ENCODE data around the gene CFAP99.
"Not testable (repeated sequence)": the region's sequence is repeated elsewhere in the genome, so short reads cannot be mapped to it uniquely, and the experiment has no call there.

The CFAP99 gene

GRCh38 chr4:2377241-2377640 is 41.5 kb upstream of the CFAP99 start:
- DNase-seq (ENCODE audit: low read depth, low spot score): no peak
- no peaks in the 10 kb centered on the region for H3K27me3 ChIP-seq (ENCODE audit: insufficient read depth, insufficient read length)
- H3K36me3 ChIP-seq (ENCODE audit: insufficient read depth, insufficient read length, low read length): no peaks in the 10 kb centered on the region
- peaks cover 12% of the 10 kb centered on the region; the same call in 1 of the 2 replicates for H3K9me3 ChIP-seq (ENCODE audit: insufficient read depth, low read length)
- no peak overlapping the region for H3K9ac ChIP-seq (ENCODE audit: insufficient read length, low read depth)
- H3K4me1 ChIP-seq (ENCODE audit: insufficient read depth, insufficient read length): no peaks in the 10 kb centered on the region
- TF ChIP-seq ZNF274 (IDR thresholded peaks at IDR 0.05; ENCODE audit: low read depth, low read length) (no peak), YY1 (IDR thresholded peaks at IDR 0.05; ENCODE audit: insufficient read depth, insufficient read length) (no peak), SUZ12 (IDR thresholded peaks at IDR 0.05; ENCODE audit: extremely low read depth, insufficient read depth, insufficient read length) (no peak)
- no peak overlapping the region for H3K4me3 ChIP-seq (ENCODE audit: insufficient read length, low read depth)

- Histone ChIP-seq H3K4me1 (ENCODE audit: insufficient read depth, insufficient read length) (no peaks in the 10 kb centered on the region), H3K9me3 (ENCODE audit: insufficient read depth, low read length) (peaks cover 10% of the 10 kb centered on the region; the same call in 1 of the 2 replicates), H3K9ac (ENCODE audit: insufficient read length, low read depth) (no peak overlapping the region), H3K36me3 (ENCODE audit: insufficient read depth, insufficient read length, low read length) (no peaks in the 10 kb centered on the region), H3K27me3 (ENCODE audit: insufficient read depth, insufficient read length) (no peaks in the 10 kb centered on the region), H3K4me3 (ENCODE audit: insufficient read length, low read depth) (no peak overlapping the region)
- no peak for DNase-seq (ENCODE audit: low read depth, low spot score)
- no peak for TF ChIP-seq SUZ12 (IDR thresholded peaks at IDR 0.05; ENCODE audit: extremely low read depth, insufficient read depth, insufficient read length)
- TF ChIP-seq ZNF274 (IDR thresholded peaks at IDR 0.05; ENCODE audit: low read depth, low read length): no peak
- TF ChIP-seq YY1 (IDR thresholded peaks at IDR 0.05; ENCODE audit: insufficient read depth, insufficient read length): no peak
These were observed 40.4 kb upstream of the CFAP99 start for GRCh38 chr4:2378401-2378800.

GRCh38 chr4:2378898-2379297 is 39.9 kb upstream of the CFAP99 start:
- Histone ChIP-seq H3K4me3 (ENCODE audit: insufficient read length, low read depth) (no peak overlapping the region), H3K27me3 (ENCODE audit: insufficient read depth, insufficient read length) (peaks cover 4% of the 10 kb centered on the region), H3K4me1 (ENCODE audit: insufficient read depth, insufficient read length) (no peaks in the 10 kb centered on the region), H3K9ac (ENCODE audit: insufficient read length, low read depth) (no peak overlapping the region), H3K36me3 (ENCODE audit: insufficient read depth, insufficient read length, low read length) (no peaks in the 10 kb centered on the region), H3K9me3 (ENCODE audit: insufficient read depth, low read length) (peaks cover 5% of the 10 kb centered on the region; the same call in 1 of the 2 replicates)
- DNase-seq (ENCODE audit: low read depth, low spot score): no peak
- TF ChIP-seq ZNF274 (IDR thresholded peaks at IDR 0.05; ENCODE audit: low read depth, low read length) (no peak), SUZ12 (IDR thresholded peaks at IDR 0.05; ENCODE audit: extremely low read depth, insufficient read depth, insufficient read length) (no peak), YY1 (IDR thresholded peaks at IDR 0.05; ENCODE audit: insufficient read depth, insufficient read length) (no peak)

- not testable (repeated sequence) for H3K4me1 ChIP-seq (ENCODE audit: insufficient read depth, insufficient read length); DNase-seq (ENCODE audit: low read depth, low spot score); H3K4me3 ChIP-seq (ENCODE audit: insufficient read length, low read depth); H3K36me3 ChIP-seq (ENCODE audit: insufficient read depth, insufficient read length, low read length); H3K9me3 ChIP-seq (ENCODE audit: insufficient read depth, low read length); H3K9ac ChIP-seq (ENCODE audit: insufficient read length, low read depth)
- H3K27me3 ChIP-seq (ENCODE audit: insufficient read depth, insufficient read length): peaks cover 15% of the 10 kb centered on the region
These were observed 38.2 kb upstream of the CFAP99 start for GRCh38 chr4:2380589-2380988.

- not testable (repeated sequence) for H3K9ac ChIP-seq (ENCODE audit: insufficient read length, low read depth); DNase-seq (ENCODE audit: low read depth, low spot score); H3K36me3 ChIP-seq (ENCODE audit: insufficient read depth, insufficient read length, low read length); H3K9me3 ChIP-seq (ENCODE audit: insufficient read depth, low read length); H3K4me1 ChIP-seq (ENCODE audit: insufficient read depth, insufficient read length); H3K4me3 ChIP-seq (ENCODE audit: insufficient read length, low read depth)
- peaks cover 22% of the 10 kb centered on the region for H3K27me3 ChIP-seq (ENCODE audit: insufficient read depth, insufficient read length)
These were observed 36.0 kb upstream of the CFAP99 start for GRCh38 chr4:2382769-2383202.

- H3K36me3 ChIP-seq (ENCODE audit: insufficient read depth, insufficient read length, low read length); H3K4me3 ChIP-seq (ENCODE audit: insufficient read length, low read depth); H3K9ac ChIP-seq (ENCODE audit: insufficient read length, low read depth); H3K4me1 ChIP-seq (ENCODE audit: insufficient read depth, insufficient read length); H3K9me3 ChIP-seq (ENCODE audit: insufficient read depth, low read length); DNase-seq (ENCODE audit: low read depth, low spot score): not testable (repeated sequence)
- H3K27me3 ChIP-seq (ENCODE audit: insufficient read depth, insufficient read length): peaks cover 26% of the 10 kb centered on the region
These were observed 35.5 kb upstream of the CFAP99 start for GRCh38 chr4:2383220-2383631.

- TF ChIP-seq YY1 (IDR thresholded peaks at IDR 0.05; ENCODE audit: insufficient read depth, insufficient read length) (no peak), ZNF274 (IDR thresholded peaks at IDR 0.05; ENCODE audit: low read depth, low read length) (no peak), SUZ12 (IDR thresholded peaks at IDR 0.05; ENCODE audit: extremely low read depth, insufficient read depth, insufficient read length) (no peak)
- H3K27me3 ChIP-seq (ENCODE audit: insufficient read depth, insufficient read length): peaks cover 32% of the 10 kb centered on the region
- no peak overlapping the region for H3K9ac ChIP-seq (ENCODE audit: insufficient read length, low read depth)
- DNase-seq (ENCODE audit: low read depth, low spot score): no peak
- no peak overlapping the region for H3K4me3 ChIP-seq (ENCODE audit: insufficient read length, low read depth)
- no peaks in the 10 kb centered on the region for H3K9me3 ChIP-seq (ENCODE audit: insufficient read depth, low read length)
- no peaks in the 10 kb centered on the region for H3K36me3 ChIP-seq (ENCODE audit: insufficient read depth, insufficient read length, low read length)
- peaks cover 9% of the 10 kb centered on the region for H3K4me1 ChIP-seq (ENCODE audit: insufficient read depth, insufficient read length)
These were observed 35.0 kb upstream of the CFAP99 start for GRCh38 chr4:2383760-2384159.

- no peak overlapping the region for H3K9ac ChIP-seq (ENCODE audit: insufficient read length, low read depth)
- no peaks in the 10 kb centered on the region for H3K9me3 ChIP-seq (ENCODE audit: insufficient read depth, low read length)
- H3K27me3 ChIP-seq (ENCODE audit: insufficient read depth, insufficient read length): peaks cover 37% of the 10 kb centered on the region
- DNase-seq (ENCODE audit: low read depth, low spot score): no peak
- TF ChIP-seq SUZ12 (IDR thresholded peaks at IDR 0.05; ENCODE audit: extremely low read depth, insufficient read depth, insufficient read length) (no peak), ZNF274 (IDR thresholded peaks at IDR 0.05; ENCODE audit: low read depth, low read length) (no peak), YY1 (IDR thresholded peaks at IDR 0.05; ENCODE audit: insufficient read depth, insufficient read length) (no peak)
- no peak overlapping the region for H3K4me3 ChIP-seq (ENCODE audit: insufficient read length, low read depth)
- peaks cover 14% of the 10 kb centered on the region for H3K4me1 ChIP-seq (ENCODE audit: insufficient read depth, insufficient read length)
- no peaks in the 10 kb centered on the region for H3K36me3 ChIP-seq (ENCODE audit: insufficient read depth, insufficient read length, low read length)
These were observed 34.5 kb upstream of the CFAP99 start for GRCh38 chr4:2384245-2384644.

Data from NT2/D1 (cell line).